H9 (cell line): Measurements from ENCODE around the gene TRPM2. TPM values are rescaled to one million over a fixed set of nuclear protein-coding genes. Genes with fewer than 3 reads are reported as not detected.

Experiments used
- DNase-seq: peaks from one replicate; pipeline ENCODE4 v3.0.0-alpha.2; 2017
- H2AFZ ChIP-seq: one replicate; pipeline ENCODE4 v1.6.1; 2013; ENCODE audit warnings: mild to moderate bottlenecking, low read length, control low read depth, moderate library complexity
- H2AK5ac ChIP-seq: 2 replicates; pipeline ENCODE4 v1.6.1; 2013; ENCODE audit warnings: low read length, control low read depth, mixed read lengths; ENCODE audit not compliant: insufficient read length
- H2BK120ac ChIP-seq: one replicate; pipeline ENCODE4 v1.6.1; 2013; ENCODE audit warnings: low read depth, mild to moderate bottlenecking, low read length, control low read depth, inconsistent platforms; ENCODE audit not compliant: poor library complexity, severe bottlenecking
- H2BK12ac ChIP-seq: 2 replicates; pipeline ENCODE4 v1.6.1; 2013; ENCODE audit warnings: low read length, control low read depth, mixed read lengths, low read depth; ENCODE audit not compliant: insufficient read length
- H2BK15ac ChIP-seq: 2 replicates; pipeline ENCODE4 v1.6.1; 2013; ENCODE audit warnings: low read depth, low read length, control low read depth
- H2BK20ac ChIP-seq: one replicate; pipeline ENCODE4 v1.6.1; 2013; ENCODE audit warnings: low read depth, mild to moderate bottlenecking, low read length, control low read depth, inconsistent platforms; ENCODE audit not compliant: poor library complexity, severe bottlenecking
- H2BK5ac ChIP-seq: 2 replicates; pipeline ENCODE4 v1.6.1; 2013; ENCODE audit warnings: low read length, control low read depth, mixed read lengths; ENCODE audit not compliant: insufficient read length
- H3K14ac ChIP-seq: 2 replicates; pipeline ENCODE4 v1.6.1; 2013; ENCODE audit warnings: low read length, control low read depth; ENCODE audit not compliant: insufficient read depth
- H3K18ac ChIP-seq: 2 replicates; pipeline ENCODE4 v1.6.1; 2013; ENCODE audit warnings: low read depth, mild to moderate bottlenecking, mixed read lengths, low read length, control low read depth; ENCODE audit not compliant: insufficient read length
- H3K23ac ChIP-seq: 2 replicates; pipeline ENCODE4 v1.6.1; 2013; ENCODE audit warnings: low read length, control low read depth, mixed read lengths, low read depth; ENCODE audit not compliant: insufficient read length
- H3K23me2 ChIP-seq: 2 replicates; pipeline ENCODE4 v1.6.1; 2013; ENCODE audit warnings: low read depth, mild to moderate bottlenecking, mixed read lengths, low read length, control low read depth; ENCODE audit not compliant: insufficient read length, poor library complexity, severe bottlenecking
- H3K27ac ChIP-seq: 2 replicates; pipeline ENCODE4 v1.5.1; 2013; ENCODE audit warnings: low read length, control low read depth, mixed read lengths, low read depth; ENCODE audit not compliant: insufficient read length
- H3K27me3 ChIP-seq: 2 replicates; pipeline ENCODE4 v1.6.1; 2013; ENCODE audit warnings: low read length, control low read depth, inconsistent platforms; ENCODE audit not compliant: insufficient read depth
- H3K4ac ChIP-seq: 2 replicates; pipeline ENCODE4 v1.6.1; 2013; ENCODE audit warnings: low read depth, mild to moderate bottlenecking, control low read depth, inconsistent platforms, low read length, moderate library complexity
- H3K4me1 ChIP-seq: 2 replicates; pipeline ENCODE4 v1.6.1; 2013; ENCODE audit warnings: low read length, control low read depth, inconsistent platforms; ENCODE audit not compliant: insufficient read depth
- H3K4me2 ChIP-seq: 2 replicates; pipeline ENCODE4 v1.6.1; 2013; ENCODE audit warnings: low read length, control low read depth, mixed read lengths; ENCODE audit not compliant: insufficient read length, insufficient read depth
- H3K56ac ChIP-seq: 2 replicates; pipeline ENCODE4 v1.6.1; 2013; ENCODE audit warnings: low read depth, mild to moderate bottlenecking, mixed read lengths, low read length, control low read depth; ENCODE audit not compliant: insufficient read length
- H3K79me1 ChIP-seq: 2 replicates; pipeline ENCODE4 v1.6.1; 2013; ENCODE audit warnings: low read depth, mild to moderate bottlenecking, moderate library complexity, low read length, control low read depth, inconsistent platforms; ENCODE audit not compliant: insufficient read depth, poor library complexity, severe bottlenecking
- H3K79me2 ChIP-seq: 2 replicates; pipeline ENCODE4 v1.6.1; 2013; ENCODE audit warnings: low read length, control low read depth, inconsistent platforms; ENCODE audit not compliant: insufficient read depth
- H3K9ac ChIP-seq: 2 replicates; pipeline ENCODE4 v1.6.1; 2013; ENCODE audit warnings: low read length, control low read depth, mixed read lengths; ENCODE audit not compliant: insufficient read length; ENCODE audit errors: extremely low read depth
- H3K9me3 ChIP-seq: one replicate; pipeline ENCODE4 v1.6.1; 2013; ENCODE audit warnings: low read depth, low read length, inconsistent platforms; ENCODE audit not compliant: control insufficient read depth
- H3T11ph ChIP-seq: one replicate; pipeline ENCODE4 v1.6.1; 2013; ENCODE audit warnings: mild to moderate bottlenecking, low read length, control low read depth, inconsistent platforms
- H4K20me1 ChIP-seq: one replicate; pipeline ENCODE4 v1.6.1; 2013; ENCODE audit not compliant: control insufficient read depth, insufficient read length, insufficient read depth
- H4K5ac ChIP-seq: 2 replicates; pipeline ENCODE4 v1.6.1; 2013; ENCODE audit warnings: low read depth, mild to moderate bottlenecking, mixed read lengths, low read length, control low read depth; ENCODE audit not compliant: insufficient read length
- H4K8ac ChIP-seq: replicated peaks from 2 replicates; pipeline ENCODE4 v1.6.1; 2013; ENCODE audit warnings: low read length, control low read depth, mixed read lengths, low read depth; ENCODE audit not compliant: insufficient read length
- H4K91ac ChIP-seq: 2 replicates; pipeline ENCODE4 v1.6.1; 2013; ENCODE audit warnings: low read depth, mild to moderate bottlenecking, moderate library complexity, mixed read lengths, low read length, control low read depth; ENCODE audit not compliant: insufficient read length
- H3K27ac Mint-ChIP-seq, 3 experiments: 2 replicates in 2 of 3; 3 replicates in 1 of 3; pipeline ENCODE4 v1.8.0; 2020 to 2021; ENCODE audit warnings: mixed read lengths in 3 of 3, mild to moderate bottlenecking in 1 of 3, moderate library complexity in 1 of 3
- H3K27me3 Mint-ChIP-seq: 2 replicates; pipeline ENCODE4 v1.8.0; 2021; ENCODE audit warnings: low read depth, mild to moderate bottlenecking, moderate library complexity, mixed read lengths
- H3K36me3 Mint-ChIP-seq, 3 experiments: 2 replicates in 2 of 3; 3 replicates in 1 of 3; pipeline ENCODE4 v1.8.0; 2020 to 2021; ENCODE audit warnings: low read depth in 3 of 3, mixed read lengths in 3 of 3; ENCODE audit not compliant: insufficient read depth in 1 of 3
- H3K4me1 Mint-ChIP-seq, 2 experiments: 2 replicates each; pipeline ENCODE4 v1.8.0; 2020; ENCODE audit warnings: mixed read lengths in 2 of 2
- H3K4me3 Mint-ChIP-seq, 2 experiments: 2 replicates in 1 of 2; 3 replicates in 1 of 2; pipeline ENCODE4 v1.8.0; 2020 to 2021; ENCODE audit warnings: mild to moderate bottlenecking in 2 of 2, mixed read lengths in 2 of 2, moderate library complexity in 1 of 2
- H3K9me3 Mint-ChIP-seq, 2 experiments: 2 replicates in 1 of 2; 3 replicates in 1 of 2; pipeline ENCODE4 v1.8.0; 2020; ENCODE audit warnings: mild to moderate bottlenecking in 2 of 2, mixed read lengths in 2 of 2, moderate library complexity in 1 of 2
- whole genome bisulfite sequencing: extraction: QIAGEN DNeasy Blood & Tissue Kit; methylation state at CpG from one replicate; pipeline ENCODE4 v1.1.7; 2013; ENCODE audit warnings: missing lambda C conversion rate, low lambda C conversion rate, mixed read lengths; ENCODE audit not compliant: insufficient read length; ENCODE audit errors: extremely low coverage; 5-methylcytosine and 5-hydroxymethylcytosine counted together
- total RNA-seq: library from RNA; stranded (reverse); gene quantifications from 2 replicates; pipeline ENCODE4 v1.2.1, GENCODE V29; 2021
- TF ChIP-seq, protein P1 (sequence below): fragments of 200-600 bp; sonication (generic); conservative IDR thresholded peaks from 3 replicates; pipeline ENCODE4 v1.8.0; 2021; ENCODE audit warnings: antibody characterized with exemption, mild to moderate bottlenecking

TRPM2 gene
- total RNA-seq, 1 experiment from 2014 or later = 0.68 TPM

DNA sequence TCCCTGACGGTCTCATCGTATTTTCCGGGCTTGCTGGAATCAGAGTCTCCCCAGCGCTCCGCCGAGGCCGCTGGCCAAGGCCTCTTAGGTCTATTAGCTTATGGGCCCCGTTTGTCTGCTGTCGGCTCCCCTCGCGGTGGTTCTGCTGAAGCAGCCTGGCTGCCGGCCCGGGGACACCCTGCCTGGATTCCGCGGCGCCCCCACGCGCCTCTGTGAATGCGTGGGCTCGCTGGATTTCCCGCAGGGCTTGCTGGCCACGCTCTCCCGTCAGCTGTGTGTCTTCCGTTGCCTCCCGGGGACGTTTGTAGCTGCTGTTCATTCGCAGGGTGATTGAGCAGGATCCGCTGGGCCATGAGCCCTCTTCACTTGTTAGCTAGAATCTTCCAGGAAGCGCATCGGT is 110.3 kb downstream of the TRPM2 start:
- H3K4me2 ChIP-seq = no peak overlapping the region
- TF ChIP-seq, protein P1, sequence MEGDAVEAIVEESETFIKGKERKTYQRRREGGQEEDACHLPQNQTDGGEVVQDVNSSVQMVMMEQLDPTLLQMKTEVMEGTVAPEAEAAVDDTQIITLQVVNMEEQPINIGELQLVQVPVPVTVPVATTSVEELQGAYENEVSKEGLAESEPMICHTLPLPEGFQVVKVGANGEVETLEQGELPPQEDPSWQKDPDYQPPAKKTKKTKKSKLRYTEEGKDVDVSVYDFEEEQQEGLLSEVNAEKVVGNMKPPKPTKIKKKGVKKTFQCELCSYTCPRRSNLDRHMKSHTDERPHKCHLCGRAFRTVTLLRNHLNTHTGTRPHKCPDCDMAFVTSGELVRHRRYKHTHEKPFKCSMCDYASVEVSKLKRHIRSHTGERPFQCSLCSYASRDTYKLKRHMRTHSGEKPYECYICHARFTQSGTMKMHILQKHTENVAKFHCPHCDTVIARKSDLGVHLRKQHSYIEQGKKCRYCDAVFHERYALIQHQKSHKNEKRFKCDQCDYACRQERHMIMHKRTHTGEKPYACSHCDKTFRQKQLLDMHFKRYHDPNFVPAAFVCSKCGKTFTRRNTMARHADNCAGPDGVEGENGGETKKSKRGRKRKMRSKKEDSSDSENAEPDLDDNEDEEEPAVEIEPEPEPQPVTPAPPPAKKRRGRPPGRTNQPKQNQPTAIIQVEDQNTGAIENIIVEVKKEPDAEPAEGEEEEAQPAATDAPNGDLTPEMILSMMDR = no peak
- H3K18ac ChIP-seq = no peak overlapping the region
- no peak overlapping the region for H2BK5ac ChIP-seq
- no peak overlapping the region for H3K23ac ChIP-seq
- no peaks in the 10 kb centered on the region for H3K9me3 ChIP-seq
- H3K27me3 Mint-ChIP-seq = no peaks in the 10 kb centered on the region
- H3K23me2 ChIP-seq = no peaks in the 10 kb centered on the region
- peak overlapping the region in 1 of 3 experiments; percentile 62; a peak in 2 of 7 replicates for H3K27ac Mint-ChIP-seq
- H3K4me1 Mint-ChIP-seq = peaks cover 0 to 8% of the 10 kb centered on the region in 2 experiments; a peak in 3 of 4 replicates
- H2AK5ac ChIP-seq = no peak overlapping the region
- H4K5ac ChIP-seq = no peak overlapping the region
- no peak overlapping the region for H3K9ac ChIP-seq
- H3T11ph ChIP-seq = no peak overlapping the region
- H4K20me1 ChIP-seq = no peaks in the 10 kb centered on the region
- no peak overlapping the region for H2BK20ac ChIP-seq
- DNase-seq = no peak
- no peaks in the 10 kb centered on the region for H3K79me1 ChIP-seq
- no peak overlapping the region for H3K4me3 Mint-ChIP-seq
- H3K27me3 ChIP-seq = no peaks in the 10 kb centered on the region
- H3K4ac ChIP-seq = no peak overlapping the region
- H2AFZ ChIP-seq = no peak overlapping the region
- no peak overlapping the region for H3K56ac ChIP-seq
- H3K9me3 Mint-ChIP-seq = no peaks in the 10 kb centered on the region; a peak in 1 of 5 replicates
- no peak overlapping the region for H2BK12ac ChIP-seq
- no peak overlapping the region for H4K8ac ChIP-seq
- no peak overlapping the region for H2BK120ac ChIP-seq
- H3K4me1 ChIP-seq = no peaks in the 10 kb centered on the region
- no peak overlapping the region; the same call in 1 of the 2 replicates for H3K14ac ChIP-seq
- H3K79me2 ChIP-seq = no peaks in the 10 kb centered on the region
- H2BK15ac ChIP-seq = no peak overlapping the region
- H3K36me3 Mint-ChIP-seq = no peaks in the 10 kb centered on the region; a peak in 1 of 7 replicates
- WGBS = no CpG with 5 or more reads among the region's 30 CpGs
- no peak overlapping the region for H3K27ac ChIP-seq
- no peak overlapping the region for H4K91ac ChIP-seq
